ENCODE measurements around the gene LRMDA.
"Not testable (repeated sequence)": the region's sequence is repeated elsewhere in the genome, so short reads cannot be mapped to it uniquely, and the experiment has no call there.

Gene LRMDA

DNA sequence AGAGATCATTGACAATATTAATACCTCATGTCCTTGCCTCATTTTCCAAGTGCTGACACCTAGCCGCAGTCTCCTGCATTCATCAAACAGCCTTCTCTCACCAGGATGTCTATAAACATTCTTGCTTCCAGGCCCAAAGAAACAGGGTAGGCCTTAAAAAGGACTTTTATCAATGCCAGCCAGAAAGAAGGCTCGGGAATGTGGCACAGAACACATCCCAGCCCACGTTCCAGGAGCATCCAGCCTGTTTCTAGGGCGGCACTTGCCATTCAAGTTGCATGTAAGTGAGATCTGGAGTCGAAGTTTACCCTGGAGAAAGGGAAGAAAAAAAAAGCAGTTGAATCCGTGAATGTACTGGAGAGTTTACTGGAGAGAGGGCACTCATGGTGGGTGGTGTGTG is 1123.1 kb downstream of the LRMDA start:
- no peak for DNase-seq (ENCODE audit: low spot score)

DNA sequence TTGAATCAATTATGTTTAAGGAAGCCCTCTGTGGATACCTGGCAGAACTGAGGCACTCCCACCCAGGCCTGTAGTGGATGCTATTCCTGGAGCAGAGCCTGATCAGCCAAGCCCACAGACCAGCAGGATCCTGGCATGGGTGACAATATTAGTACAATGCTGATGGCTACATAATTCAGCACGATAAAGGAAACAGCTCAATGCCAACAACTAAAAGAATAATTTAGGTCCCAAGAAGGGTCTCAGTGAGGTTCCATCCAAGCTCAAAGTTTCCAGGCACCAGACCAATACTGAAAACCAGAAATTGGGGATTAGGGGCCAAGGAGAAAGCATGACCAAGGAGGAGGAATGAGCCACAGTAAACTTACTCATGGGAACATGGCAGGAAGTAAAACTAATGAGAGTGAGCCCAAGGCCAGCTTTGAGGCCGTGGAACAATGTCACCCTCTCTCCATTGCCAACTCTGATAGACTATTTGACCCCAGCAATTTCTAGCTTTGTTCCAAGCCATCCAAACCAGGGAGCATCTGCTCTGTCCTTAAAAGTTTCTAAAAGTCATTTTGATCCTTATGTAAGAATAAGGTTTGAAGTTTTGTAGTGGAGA is 1123.7 kb downstream of the LRMDA start:
- DNase-seq (ENCODE audit: low spot score): no peak

DNA sequence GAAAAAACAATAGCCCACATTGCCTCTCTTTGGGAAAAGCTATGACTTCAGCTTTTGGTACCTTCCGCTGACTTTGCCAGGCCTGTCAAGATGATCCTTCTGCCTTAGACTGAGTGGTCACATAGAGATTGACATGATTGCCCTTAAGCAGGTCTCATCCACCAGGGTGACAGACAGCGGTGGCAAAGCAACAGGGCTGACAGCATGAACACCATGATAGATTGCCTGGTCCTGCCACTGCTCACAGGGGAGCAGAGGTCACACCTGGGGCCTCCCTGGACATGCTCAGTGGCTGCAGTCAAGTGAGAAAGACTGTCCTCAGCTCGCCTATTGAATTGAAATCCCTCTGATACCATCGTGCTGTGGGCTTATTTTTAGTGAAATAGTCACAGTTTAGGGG is 1125.9 kb downstream of the LRMDA start:
- DNase-seq (ENCODE audit: low spot score): no peak

DNA sequence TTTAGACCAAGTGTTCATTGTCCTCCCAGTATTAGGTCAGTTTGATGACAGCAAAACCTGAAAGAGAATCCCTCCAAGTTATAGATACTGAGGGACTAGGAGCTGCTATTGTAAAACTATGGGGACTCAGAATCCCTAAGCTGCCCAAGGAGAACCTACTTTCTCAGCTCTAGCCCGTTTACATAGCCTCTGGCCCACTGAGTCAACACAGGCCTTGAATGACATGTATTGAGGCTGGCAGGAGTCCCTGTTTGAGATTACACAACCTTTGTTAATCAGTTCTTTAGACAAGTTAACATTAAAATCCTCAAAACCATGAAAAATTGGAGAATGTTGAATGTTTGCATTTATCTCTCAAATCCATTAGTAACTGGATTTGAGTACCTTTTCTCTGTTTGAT is 1127.2 kb downstream of the LRMDA start:
- no peak for DNase-seq (ENCODE audit: low spot score)

DNA sequence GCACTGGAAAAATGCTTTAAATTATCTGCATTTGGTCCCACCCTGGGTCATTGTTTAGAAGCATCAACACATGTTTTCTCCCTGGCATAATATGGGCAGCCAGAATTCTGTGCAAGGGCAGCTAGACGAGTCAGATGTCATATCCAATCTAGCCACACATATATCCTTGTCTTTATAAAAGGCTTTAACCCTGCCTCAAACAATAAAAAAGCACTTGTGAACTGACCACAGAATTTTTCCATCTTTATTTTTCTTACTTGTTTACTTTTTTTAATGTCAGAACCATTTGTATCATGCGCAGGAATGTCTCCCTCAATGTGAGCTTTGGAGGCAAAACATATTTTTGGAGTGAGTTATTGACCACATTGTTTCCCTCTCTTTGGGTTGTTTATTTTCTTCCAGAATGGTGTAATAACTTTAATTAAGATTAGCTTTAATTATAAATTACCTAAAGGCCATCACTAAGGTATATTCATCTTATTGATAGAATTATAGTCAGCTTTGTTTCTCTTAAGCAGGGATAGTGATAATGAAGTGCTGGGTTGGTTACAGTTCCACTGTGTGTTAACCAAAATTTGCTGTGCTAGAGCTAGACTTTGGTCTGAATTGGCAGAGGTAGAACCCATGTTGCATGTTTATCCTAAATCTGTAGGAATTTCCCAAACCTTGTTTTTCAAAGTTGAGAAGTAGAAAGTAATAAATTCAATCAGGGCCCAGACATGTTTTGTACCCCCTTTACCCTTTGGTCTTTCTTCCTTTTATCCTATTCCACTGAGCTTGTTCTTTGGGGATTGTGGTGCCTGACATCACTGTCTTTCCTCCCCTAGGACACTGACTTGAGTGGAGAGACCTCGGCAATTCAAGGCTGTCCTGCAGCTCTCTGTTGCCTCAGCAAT is 1127.8 kb downstream of the LRMDA start:
- no peak for DNase-seq (ENCODE audit: low spot score)

DNA sequence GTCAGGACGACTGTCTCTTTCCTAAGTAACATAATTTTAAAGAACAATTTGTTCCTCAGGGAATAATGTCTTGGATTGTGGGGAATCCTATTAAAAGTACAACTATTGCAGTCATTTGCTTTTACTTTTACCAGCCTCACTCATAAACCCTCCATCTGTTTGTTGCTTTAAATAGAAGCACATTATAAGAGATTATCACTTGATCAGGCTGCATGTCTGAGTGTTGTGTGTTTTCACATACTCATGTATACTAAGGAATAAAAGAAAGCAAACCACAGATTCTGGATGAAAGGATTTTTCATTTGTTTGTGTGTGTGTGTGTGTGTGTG is 1128.4 kb downstream of the LRMDA start:
- DNase-seq (ENCODE audit: low spot score): no peak

DNA sequence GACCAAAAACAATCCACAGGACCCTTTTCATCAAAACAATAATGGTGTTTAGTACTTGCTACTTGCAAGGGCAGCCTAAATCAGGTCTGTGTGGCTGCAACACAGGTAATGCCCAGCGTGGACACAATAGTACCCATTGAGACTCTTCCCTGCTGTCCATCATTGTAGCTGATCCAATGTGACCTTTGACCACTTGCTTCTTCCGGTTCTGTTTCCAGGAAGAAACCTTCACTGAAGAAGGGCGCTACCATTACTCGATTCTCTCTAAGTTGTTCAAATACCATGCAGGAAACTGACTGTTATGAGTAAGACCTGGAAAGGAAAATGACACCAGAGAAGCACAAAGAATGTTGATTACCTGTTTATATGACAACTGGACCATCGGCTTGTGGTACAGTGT is 1128.9 kb downstream of the LRMDA start:
- DNase-seq (ENCODE audit: low spot score): no peak

DNA sequence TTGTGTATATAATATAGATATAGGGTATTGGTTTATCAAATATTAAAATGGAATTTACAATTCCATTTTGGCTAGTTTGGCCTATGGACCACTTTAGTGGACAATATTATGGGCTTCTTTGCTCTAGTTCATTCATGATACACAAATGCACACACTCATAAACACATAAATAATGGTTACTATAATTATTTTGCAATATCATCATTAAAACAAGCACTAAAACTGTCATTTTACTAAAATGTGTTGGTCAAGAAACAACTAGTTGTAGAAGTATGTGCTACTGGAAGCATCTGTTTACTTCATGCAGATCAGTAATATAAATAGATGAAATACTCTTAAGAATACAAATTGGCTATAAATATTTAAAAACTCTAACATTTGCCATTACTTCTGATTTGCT is 1131.9 kb downstream of the LRMDA start:
- no peak for DNase-seq (ENCODE audit: low spot score)

DNA sequence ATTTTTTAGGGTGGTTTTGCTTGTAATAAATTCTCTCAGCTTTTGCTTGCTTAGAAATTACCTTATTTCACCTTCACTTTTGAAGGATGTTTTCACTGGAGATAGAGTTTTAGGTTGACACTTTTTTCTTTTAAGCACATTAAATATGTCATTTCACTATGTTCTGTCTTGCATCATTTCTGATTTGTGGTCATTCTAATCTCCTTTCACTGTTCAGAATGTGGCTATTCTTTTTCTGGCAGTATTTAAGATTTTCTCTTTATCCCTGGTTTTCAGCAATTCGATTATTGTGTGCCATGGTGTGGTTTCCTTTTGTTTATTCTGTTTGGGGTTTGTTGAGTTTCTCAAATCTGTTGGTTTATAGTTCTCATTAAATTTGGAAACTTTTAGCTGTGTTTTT is 1140.6 kb downstream of the LRMDA start:
- DNase-seq (ENCODE audit: low spot score): no peak

DNA sequence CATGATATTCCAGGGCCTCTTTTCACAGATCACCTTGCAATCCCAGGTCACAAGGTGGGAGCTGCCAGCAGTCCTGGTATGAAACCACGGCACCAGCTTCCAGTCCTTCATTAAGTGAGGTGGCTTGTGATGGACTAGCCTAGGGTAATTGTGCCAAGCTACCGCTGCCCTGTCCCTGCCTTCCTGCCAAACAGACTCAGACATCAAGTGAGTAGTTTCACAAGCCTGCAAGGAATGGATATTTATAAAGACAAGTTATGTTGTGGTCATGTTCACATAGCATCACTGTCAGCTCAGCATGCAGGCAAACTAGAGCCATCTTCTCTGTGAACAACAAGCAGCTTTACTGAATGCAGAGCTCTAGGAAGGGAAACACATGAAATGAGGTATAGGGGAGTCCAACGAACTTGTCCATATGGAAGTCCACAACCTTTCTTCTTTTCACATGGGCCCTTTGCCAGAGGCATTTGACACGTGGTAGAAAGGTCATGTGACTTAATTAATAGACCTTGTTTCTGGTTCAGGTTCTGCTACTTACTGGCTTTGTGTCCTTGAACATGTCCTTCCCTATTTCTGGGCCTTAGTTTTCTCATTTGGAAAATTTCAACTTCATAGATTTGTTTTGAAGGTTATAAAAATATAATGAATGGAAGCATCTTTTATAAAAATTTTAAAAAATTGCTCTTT is 1145.0 kb downstream of the LRMDA start:
- no peak for DNase-seq (ENCODE audit: low spot score)

DNA sequence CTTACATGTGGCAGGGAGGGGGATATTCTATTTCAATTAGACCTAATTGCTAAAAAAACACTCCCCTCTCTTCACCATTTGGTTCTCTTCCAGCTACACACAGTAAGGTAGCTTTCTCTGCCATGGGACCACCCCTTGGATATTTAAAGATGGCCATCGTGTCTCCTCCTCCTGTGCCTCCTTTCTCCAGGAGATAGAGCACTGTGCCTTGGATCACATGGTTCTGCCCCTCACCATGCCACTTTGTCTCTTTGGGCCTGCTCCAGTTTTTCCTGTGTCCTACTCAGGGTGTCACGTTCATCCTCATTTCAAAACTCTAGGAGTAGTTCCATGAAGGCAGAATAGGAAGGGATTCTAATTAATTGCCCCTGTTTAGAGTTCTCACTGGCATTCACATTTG is 1146.0 kb downstream of the LRMDA start:
- DNase-seq (ENCODE audit: low spot score): no peak

DNA sequence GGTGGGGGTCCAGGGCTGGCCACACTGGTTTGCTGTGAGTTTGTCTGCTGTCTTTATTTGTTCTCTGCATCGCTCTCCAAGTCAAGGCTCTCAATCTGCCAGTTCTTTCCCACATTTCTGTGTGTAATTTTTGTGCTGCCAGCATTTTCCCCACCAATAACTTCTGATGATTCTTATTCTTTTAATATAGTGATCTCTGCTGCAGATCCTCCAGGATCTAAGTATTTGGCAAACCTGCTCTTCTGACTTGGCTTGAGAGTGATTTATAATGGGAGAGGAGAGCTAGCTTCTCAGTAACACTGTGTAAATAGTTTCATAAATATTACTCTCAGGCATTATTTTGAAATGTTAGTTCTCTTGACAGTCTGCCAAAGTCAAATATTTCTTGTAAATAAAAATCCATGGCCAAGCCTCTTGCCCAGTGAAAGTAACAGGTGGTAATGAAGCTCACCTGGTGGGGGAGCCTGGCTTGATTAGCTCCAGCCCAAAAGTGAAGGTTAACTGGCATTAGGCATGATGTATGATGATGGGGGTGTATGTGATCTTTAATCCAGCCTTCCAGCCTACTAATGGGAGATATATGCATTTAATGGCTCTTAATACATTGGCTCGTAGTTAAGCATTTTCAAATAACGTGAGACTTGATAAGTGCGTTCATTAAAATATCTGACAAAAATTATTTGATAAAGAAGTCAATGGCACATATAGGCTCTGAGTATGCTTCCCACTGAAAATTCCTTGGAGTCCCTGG is 1150.3 kb downstream of the LRMDA start:
- no peak for DNase-seq (ENCODE audit: low spot score)

DNA sequence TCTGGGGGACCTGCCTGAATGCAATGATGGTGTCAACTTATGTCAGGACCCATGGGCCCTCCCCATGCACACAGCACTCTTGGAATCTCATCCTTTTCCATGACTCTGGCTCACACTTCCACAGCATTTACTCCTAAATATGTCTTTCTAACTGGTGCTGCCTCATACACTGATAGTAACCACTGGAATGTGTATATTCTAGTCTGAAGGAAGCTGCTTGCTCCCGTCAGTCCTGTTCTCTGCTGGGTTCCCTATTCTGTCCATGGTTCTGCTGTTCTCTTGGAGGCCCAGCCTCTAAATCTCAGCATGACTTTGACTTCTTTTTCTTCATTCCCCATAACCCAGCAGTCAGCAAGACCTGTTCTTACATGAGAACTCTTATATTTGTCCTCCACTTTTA is 1151.1 kb downstream of the LRMDA start:
- DNase-seq (ENCODE audit: low spot score): no peak

DNA sequence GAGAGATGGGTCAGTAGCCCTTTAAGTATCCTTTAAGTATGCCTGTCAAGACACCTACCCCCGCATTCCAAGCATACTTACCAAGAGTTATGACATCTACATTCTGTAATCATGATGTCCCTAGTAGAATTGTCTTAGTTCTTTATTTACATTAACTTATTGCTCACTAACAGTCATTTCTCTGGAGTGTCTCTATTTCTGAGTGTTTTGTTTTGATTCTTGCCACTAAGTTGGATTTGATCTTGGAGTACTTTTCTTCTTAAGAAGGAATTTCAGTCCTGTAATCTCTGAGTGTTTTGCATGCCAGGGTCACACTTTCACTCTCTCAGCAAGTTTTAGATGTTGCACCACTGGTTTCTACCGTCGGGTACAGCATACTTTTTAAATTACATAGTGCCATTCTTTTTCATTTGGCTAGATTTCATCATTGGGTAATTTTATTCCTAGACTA is 1152.3 kb downstream of the LRMDA start:
- DNase-seq (ENCODE audit: low spot score): no peak

DNA sequence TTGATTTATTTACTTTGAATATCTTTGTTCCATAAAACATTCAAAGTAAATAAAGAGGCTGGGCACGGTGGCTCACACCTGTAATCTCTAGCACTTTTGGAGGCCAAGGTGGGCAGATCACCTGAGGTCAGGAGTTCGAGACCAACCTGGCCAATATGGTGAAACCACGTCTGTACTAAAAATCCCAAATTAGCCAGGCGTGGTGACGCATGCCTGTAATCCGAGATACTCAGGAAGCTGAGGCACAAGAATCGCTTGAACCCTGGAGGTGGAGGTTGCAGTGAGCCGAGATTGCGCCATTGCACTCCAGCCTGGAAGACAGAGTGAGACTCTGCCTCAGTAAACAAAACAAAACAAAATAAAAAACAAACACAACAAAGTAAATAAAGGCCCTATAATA is 1153.0 kb downstream of the LRMDA start:
- DNase-seq (ENCODE audit: low spot score): not testable (repeated sequence)

Data from putamen (tissue), 1 donor.